ENCODE data around the gene SLC25A21.

Gene SLC25A21

DNA sequence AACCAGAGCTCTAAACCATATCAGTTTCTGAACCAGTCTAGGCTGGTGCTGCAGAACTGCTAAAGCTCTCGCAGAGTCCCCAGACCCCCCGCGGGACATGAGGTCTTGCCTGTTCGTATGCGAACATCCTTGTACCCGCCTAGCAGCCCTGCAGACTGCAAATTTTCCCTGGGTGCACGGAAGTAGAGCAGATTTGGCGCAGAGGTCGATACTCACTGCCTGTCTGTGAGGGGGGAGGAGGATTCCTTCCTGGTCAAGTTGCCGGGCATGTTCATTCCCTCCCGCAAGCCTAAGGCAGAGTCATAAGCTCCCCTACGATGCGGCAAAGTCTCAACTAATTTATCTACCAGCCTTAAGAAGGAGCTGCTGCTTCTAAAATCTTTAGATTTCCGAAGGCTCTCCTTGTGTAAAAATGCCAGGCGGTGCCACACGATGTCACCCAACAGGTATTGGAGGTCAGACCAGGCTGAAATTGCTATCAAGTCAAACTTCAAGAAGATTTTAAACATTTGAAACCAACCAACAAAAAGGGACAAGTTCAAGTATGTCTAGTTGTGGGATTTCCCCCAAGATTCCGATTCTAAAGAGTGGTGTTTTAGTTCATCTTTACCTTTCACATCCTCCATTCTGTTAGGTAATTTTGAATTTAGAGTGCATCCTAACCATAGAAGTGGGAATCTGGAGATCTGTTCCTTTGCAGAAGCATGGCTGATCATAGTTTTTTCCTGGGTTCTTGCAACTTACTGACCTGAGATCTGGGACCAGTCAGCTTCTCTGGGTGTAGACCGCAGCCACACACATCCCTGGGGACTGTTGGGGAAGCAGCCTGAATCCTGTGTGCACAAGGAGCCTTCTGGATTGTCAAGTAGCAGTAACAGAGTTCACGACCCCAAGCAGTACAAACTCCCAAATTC, 512.3 kb downstream of the SLC25A21 start:
- TF ChIP-seq, protein P1, sequence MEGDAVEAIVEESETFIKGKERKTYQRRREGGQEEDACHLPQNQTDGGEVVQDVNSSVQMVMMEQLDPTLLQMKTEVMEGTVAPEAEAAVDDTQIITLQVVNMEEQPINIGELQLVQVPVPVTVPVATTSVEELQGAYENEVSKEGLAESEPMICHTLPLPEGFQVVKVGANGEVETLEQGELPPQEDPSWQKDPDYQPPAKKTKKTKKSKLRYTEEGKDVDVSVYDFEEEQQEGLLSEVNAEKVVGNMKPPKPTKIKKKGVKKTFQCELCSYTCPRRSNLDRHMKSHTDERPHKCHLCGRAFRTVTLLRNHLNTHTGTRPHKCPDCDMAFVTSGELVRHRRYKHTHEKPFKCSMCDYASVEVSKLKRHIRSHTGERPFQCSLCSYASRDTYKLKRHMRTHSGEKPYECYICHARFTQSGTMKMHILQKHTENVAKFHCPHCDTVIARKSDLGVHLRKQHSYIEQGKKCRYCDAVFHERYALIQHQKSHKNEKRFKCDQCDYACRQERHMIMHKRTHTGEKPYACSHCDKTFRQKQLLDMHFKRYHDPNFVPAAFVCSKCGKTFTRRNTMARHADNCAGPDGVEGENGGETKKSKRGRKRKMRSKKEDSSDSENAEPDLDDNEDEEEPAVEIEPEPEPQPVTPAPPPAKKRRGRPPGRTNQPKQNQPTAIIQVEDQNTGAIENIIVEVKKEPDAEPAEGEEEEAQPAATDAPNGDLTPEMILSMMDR (IDR thresholded peaks at IDR 0.05; ENCODE audit: low read depth, low read length), result no peak
- in situ Hi-C loops (cut with HindIII; ENCODE audit: low sequenced_read_pairs), result no loop called here
- no peak overlapping the region for H3K4me3 ChIP-seq (ENCODE audit: low read depth, low read length)
- no peak for DNase-seq (ENCODE audit: low read depth, low spot score)

DNA sequence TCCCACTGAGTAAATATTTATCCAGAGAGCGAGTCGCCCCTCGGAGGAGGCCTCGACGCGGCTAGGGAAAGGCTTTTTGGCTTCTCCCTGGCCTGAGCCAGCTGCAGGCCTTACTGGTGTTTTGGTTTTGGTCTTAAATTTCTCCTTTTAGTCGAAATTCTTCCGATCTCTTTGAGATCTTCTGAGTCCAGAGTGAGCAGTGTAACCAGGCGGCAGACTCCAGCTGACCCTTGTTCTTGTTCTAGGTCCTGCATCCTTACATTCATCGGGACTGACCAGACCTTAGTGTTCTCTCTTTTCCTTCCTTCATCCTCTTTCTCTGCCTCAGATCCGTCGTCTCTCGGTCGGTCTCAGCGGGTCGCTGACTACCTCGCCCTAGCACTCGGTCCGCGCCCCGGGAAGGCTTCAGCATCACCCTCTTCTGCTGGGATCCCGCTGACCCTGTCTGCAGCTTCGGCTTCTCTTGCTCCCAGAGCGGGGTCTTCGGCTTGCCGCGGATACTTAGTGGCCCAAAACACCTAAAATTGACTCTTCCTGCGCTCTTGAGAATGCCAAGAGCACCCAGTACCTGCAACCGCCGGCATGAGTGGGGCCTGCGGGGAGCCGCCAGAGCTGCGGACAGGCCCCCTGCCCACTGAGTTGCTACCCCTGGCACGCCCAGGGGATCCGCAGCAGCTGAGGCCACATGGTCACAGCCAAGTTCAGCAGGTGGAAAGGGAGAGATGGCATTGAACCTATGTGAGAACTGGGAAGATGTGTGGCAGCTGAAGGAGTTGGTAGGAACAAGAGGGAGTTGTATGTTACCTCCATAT, 513.2 kb downstream of the SLC25A21 start:
- TF ChIP-seq, protein P1 (IDR thresholded peaks at IDR 0.05; ENCODE audit: low read depth, low read length), result no peak
- in situ Hi-C loops (cut with HindIII; ENCODE audit: low sequenced_read_pairs), result no loop called here
- no peak for DNase-seq (ENCODE audit: low read depth, low spot score)
- no peak overlapping the region for H3K4me3 ChIP-seq (ENCODE audit: low read depth, low read length)

DNA sequence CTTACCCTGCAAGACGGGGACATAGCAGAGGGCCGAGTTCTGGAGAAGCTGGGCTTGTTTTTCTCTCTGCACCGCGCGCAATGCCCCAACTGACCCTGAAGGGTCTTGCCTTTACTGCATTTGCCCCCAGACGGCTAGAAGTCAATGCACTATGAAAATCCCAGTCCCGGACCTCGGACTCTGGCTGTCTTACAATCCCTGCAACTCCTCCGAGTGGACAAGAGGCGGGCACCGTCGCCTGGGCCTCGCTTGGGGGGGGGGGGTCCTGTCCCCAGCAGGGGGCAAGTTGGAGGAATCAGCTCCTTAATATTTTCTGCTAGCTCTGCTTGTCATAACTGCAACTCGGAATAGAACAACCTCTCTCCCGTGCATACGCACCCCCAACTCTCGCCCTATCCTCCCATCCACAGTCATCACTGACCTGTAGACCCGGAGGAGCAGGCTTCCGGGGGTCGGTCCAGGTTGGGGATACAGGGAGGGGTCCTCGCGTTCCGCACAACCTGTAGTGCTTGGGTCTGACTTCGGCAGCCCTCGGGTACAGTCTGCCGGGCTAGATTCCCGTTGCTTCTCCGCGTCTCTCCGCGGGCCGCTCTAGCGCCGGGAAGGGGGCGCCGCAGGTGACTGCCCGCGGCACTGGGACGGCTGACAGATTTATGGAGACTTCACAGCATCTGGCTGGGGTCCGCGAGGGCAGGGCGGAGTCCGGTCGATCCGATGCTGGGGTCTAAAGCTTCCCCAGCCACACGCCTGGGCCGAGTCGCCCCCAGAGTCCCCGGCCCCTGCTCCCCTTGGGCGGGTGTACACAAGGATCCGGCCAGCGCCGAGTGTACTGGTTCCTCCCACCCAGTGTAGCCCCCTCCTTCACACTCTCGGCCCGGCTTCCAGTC, 514.0 kb downstream of the SLC25A21 start:
- no peak for DNase-seq (ENCODE audit: low read depth, low spot score)
- TF ChIP-seq, protein P1 (IDR thresholded peaks at IDR 0.05; ENCODE audit: low read depth, low read length), result no peak
- peak overlapping the region; percentile 21 for H3K4me3 ChIP-seq (ENCODE audit: low read depth, low read length)
- in situ Hi-C loops (cut with HindIII; ENCODE audit: low sequenced_read_pairs), result no loop called here

DNA sequence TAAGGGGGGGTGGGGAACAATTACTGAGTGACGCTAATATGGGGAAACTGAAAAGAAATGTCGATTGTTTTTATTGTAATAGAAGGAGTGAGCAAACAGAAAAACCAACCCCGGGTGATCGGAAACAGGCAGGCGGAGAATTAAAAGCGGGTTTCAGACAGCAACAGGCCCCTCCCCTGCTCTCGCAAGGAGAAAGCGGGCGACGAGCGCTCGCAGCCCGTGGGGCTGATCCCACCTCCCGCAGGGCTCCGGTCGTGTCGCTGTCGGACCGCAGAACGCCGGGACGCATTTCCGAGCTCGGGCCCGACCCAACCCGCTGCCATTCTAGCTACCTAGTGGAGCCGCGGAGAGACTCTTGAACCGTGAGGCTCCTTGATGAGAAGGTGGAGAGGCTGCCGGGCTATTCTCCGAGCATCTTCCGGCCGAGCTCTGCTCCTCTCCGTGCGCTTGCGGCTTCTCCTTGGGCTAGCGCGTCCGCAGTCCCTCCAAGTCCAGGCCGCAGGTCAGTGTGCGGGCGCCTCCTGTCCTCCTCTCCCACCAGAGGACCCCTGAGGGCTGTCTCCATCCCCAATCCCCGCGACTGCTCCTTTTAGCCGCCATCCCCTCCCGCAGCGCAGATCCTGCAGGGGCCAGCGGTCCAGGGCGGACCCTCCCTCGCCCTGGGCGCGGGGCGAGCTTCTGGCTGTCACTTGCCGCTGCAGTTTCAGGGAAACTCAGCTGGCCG, 514.8 kb downstream of the SLC25A21 start:
- peak overlapping the region; percentile 21 for H3K4me3 ChIP-seq (ENCODE audit: low read depth, low read length)
- in situ Hi-C loops (cut with HindIII; ENCODE audit: low sequenced_read_pairs), result no loop called here
- TF ChIP-seq, protein P1 (IDR thresholded peaks at IDR 0.05; ENCODE audit: low read depth, low read length), result no peak
- no peak for DNase-seq (ENCODE audit: low read depth, low spot score)

DNA sequence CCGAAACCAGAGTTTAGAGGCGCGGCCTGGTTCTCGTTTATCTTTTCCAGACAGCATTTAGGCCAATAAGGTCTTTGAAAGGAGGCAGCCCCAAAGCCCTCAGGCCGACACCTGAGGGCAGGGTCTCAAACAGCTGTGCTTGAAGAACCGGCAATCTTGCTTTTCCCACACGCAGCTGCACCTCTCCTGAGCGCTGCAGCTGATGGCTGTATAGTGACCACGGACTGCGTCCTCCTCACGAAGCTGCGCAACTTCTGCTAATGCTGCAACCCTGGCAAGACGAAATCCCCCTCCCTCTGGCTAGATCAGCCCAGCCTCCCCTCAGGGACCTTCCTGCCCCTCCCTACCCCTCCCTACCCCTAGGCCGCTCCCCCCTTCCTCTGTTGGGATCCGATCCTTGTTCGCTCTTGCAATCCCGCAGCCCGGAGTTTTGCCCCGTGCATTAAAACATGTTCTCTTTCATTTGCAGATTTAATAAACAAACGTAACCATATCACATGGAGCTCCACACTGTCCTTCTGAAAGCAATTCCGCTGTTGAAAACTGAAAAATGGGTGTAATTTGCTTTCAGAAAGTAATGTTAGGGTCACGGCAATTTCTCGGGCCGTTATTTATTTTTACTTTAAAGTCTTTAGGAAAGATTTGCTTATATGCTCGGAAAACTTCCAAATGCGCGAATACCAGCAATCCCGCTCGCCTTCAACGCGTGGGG, 515.6 kb downstream of the SLC25A21 start:
- TF ChIP-seq, protein P1 (IDR thresholded peaks at IDR 0.05; ENCODE audit: low read depth, low read length), result no peak
- H3K4me3 ChIP-seq (ENCODE audit: low read depth, low read length), result peak overlapping the region; percentile 21
- no peak for DNase-seq (ENCODE audit: low read depth, low spot score)
- in situ Hi-C loops (cut with HindIII; ENCODE audit: low sequenced_read_pairs), result no loop called here
